Adipocyte (in vitro differentiated cells): ENCODE data around the gene SPSB4.

Experiments used
- DNase-seq: peaks from one replicate; pipeline ENCODE4 v3.0.0-alpha.2; 2015; ENCODE audit warnings: low read depth
- H3K27me3 ChIP-seq: replicated peaks from 2 replicates; pipeline ENCODE4 v1.7.0; 2013; ENCODE audit warnings: mild to moderate bottlenecking, low read length, moderate library complexity; ENCODE audit not compliant: control insufficient read depth, insufficient read depth
- H3K36me3 ChIP-seq: 2 replicates; pipeline ENCODE4 v1.7.0; 2013; ENCODE audit warnings: low read length, mild to moderate bottlenecking, moderate library complexity; ENCODE audit not compliant: control insufficient read depth, insufficient read depth, severe bottlenecking
- H3K4me1 ChIP-seq: 2 replicates; pipeline ENCODE4 v1.7.0; 2013; ENCODE audit warnings: mild to moderate bottlenecking, low read length, moderate library complexity; ENCODE audit not compliant: control insufficient read depth, insufficient read depth
- H3K4me3 ChIP-seq: 2 replicates; pipeline ENCODE4 v1.7.0; 2013; ENCODE audit warnings: mild to moderate bottlenecking, low read length, moderate library complexity
- H3K9ac ChIP-seq: 2 replicates; pipeline ENCODE4 v1.7.0; 2013; ENCODE audit warnings: mild to moderate bottlenecking, low read length, moderate library complexity
- H3K9me3 ChIP-seq: 2 replicates; pipeline ENCODE4 v1.7.0; 2013; ENCODE audit warnings: mild to moderate bottlenecking, low read length, moderate library complexity; ENCODE audit not compliant: control insufficient read depth

Gene SPSB4

DNA sequence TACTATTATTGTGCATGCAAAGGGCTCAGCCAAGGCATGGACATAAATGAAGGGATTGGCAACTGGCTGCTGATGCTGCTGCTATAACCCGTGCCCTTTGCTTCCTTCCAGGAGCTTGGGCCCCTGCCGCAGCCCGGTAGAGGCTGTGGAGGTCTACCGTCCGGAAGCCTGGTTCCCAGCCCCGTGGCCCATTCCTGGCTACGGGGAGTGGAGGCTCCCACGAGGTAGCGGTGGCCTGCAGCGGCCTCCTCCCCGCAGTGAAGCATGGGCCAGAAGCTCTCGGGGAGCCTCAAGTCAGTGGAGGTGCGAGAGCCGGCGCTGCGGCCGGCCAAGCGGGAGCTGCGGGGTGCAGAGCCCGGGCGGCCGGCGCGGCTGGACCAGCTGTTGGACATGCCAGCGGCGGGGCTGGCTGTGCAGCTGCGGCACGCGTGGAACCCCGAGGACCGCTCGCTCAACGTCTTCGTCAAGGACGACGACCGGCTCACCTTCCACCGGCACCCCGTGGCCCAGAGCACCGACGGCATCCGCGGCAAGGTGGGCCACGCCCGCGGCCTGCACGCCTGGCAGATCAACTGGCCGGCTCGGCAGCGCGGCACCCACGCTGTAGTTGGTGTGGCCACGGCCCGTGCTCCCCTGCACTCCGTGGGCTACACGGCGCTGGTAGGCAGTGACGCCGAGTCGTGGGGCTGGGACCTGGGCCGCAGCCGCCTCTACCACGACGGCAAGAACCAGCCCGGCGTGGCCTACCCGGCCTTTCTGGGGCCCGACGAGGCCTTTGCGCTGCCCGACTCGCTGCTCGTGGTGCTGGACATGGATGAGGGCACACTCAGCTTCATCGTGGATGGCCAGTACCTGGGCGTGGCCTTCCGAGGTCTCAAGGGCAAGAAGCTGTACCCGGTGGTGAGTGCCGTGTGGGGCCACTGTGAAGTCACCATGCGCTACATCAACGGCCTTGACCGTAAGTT, 15.0 kb downstream of the SPSB4 start:
- Histone ChIP-seq H3K36me3 (no peaks in the 10 kb centered on the region), H3K4me1 (no peaks in the 10 kb centered on the region), H3K27me3 (peaks cover 29% of the 10 kb centered on the region), H3K9me3 (no peaks in the 10 kb centered on the region), H3K4me3 (no peak overlapping the region), H3K9ac (no peak overlapping the region)
- DNase-seq = no peak

GRCh38 chr3:141067206-141067974, 16.2 kb downstream of the SPSB4 start:
- no peaks in the 10 kb centered on the region for H3K4me1 ChIP-seq
- H3K4me3 ChIP-seq = no peak overlapping the region
- H3K27me3 ChIP-seq = peaks cover 29% of the 10 kb centered on the region
- no peak for DNase-seq
- no peaks in the 10 kb centered on the region for H3K36me3 ChIP-seq
- H3K9me3 ChIP-seq = no peaks in the 10 kb centered on the region
- no peak overlapping the region for H3K9ac ChIP-seq

DNA sequence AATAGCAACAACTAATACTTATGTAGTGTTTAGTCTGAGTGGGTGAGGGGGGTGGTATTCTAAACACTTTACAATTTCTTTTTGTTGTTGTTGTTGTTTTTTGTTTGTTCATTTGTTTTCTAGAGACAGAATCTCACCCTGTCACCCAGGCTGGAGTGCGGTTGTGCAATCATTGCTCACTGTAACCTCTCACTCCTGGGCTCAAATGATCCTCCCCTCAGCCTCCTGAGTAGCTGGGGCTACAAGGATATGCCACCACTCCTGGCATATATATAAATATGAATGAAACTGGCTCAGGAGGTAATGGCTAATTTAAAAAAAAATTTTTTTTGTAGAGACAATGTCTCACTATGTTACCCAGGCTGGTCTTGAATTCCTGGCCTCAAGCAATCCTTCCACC, 19.1 kb downstream of the SPSB4 start:
- no peaks in the 10 kb centered on the region for H3K9me3 ChIP-seq
- no peak overlapping the region for H3K4me3 ChIP-seq
- H3K4me1 ChIP-seq = no peaks in the 10 kb centered on the region
- DNase-seq = no peak
- H3K9ac ChIP-seq = no peak overlapping the region
- H3K36me3 ChIP-seq = no peaks in the 10 kb centered on the region
- H3K27me3 ChIP-seq = peaks cover 17% of the 10 kb centered on the region

DNA sequence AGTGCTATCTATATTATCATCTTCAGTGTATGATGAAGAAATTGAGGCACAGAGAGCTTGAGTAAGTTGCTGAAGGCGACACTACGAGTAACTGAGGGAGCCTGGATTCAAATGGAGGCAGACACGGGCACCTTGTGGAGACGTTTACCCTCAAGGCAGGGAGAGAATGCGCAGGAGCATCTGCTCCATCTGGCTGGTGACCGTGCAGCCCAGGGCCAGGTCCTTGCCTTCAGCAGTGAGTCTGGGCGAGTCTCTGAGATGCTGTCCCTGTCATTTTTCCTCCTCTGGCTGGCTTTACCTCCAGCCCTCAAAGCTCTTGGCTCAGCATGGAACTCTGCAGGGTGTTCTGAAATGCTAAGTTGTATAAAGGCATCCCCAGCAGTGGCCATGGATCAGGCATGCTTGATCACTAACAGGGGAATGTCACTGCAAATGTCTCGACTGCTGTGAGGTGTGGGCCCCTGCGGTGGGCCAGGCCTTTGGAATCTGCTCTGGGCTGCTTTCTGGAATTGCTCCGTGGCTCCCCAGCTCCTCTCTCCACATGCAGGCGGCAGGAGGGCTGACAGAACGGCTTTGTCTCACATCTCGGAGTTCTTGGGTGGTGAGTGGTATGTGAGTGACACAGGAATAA, 19.7 kb downstream of the SPSB4 start:
- H3K9me3 ChIP-seq = no peaks in the 10 kb centered on the region
- H3K27me3 ChIP-seq = peaks cover 12% of the 10 kb centered on the region
- no peaks in the 10 kb centered on the region for H3K4me1 ChIP-seq
- no peaks in the 10 kb centered on the region for H3K36me3 ChIP-seq
- DNase-seq = no peak
- no peak overlapping the region for H3K9ac ChIP-seq
- H3K4me3 ChIP-seq = no peak overlapping the region

DNA sequence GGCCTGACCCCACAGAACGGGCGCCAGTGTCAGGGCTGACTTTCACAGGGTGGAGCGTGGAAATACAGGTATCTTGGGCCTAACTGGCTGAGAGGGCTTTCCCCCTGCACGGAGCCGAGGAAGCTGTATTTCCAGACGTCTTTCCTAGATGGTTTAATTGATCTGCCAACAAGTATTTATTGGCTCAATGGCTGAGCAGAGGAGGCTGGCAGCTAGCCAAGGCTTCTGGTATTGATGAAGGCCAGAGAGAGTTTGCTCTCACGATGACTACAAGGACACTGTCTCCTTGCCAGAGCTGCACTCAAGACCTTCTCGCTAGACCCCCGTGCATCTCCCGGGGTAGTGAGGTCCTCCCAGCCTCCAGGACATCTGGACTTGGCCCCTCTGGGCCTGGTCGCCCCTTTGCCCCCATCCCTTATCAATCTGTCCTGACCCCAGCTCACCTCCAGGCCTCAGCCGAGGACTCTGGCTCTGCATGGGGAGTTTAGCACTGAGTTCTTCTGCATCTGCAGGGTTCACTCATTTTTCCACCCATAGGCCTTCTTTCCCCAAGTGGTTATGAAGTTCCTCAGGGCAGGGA, 20.6 kb downstream of the SPSB4 start:
- H3K4me1 ChIP-seq = no peaks in the 10 kb centered on the region
- no peaks in the 10 kb centered on the region for H3K36me3 ChIP-seq
- DNase-seq = no peak
- no peak overlapping the region for H3K4me3 ChIP-seq
- H3K9ac ChIP-seq = no peak overlapping the region
- no peaks in the 10 kb centered on the region for H3K9me3 ChIP-seq
- peaks cover 12% of the 10 kb centered on the region for H3K27me3 ChIP-seq

DNA sequence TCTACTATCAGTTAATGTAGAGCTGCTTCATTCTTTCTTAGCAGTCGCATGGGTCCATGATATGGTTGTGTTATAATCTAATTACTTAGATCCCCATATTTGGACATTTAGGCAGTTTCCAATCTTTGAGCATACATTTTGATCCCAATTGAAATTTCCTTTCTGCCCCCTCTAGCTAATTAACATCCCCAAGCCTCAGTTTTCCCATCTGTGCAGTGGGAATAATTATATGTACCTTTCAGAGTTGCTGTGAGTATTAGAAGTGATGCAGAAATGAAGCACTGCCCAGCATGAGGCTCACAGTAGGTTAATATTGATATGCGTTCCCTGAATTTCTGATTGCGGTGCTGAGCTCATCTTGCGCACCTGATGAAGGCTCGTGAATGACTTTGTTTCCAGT, 21.8 kb downstream of the SPSB4 start:
- Histone ChIP-seq H3K36me3 (no peaks in the 10 kb centered on the region), H3K9ac (no peak overlapping the region), H3K4me3 (no peak overlapping the region), H3K4me1 (peaks cover 3% of the 10 kb centered on the region), H3K9me3 (no peaks in the 10 kb centered on the region), H3K27me3 (peaks cover 8% of the 10 kb centered on the region)
- no peak for DNase-seq

GRCh38 chr3:141073580-141073979, 22.4 kb downstream of the SPSB4 start:
- H3K9me3 ChIP-seq = no peaks in the 10 kb centered on the region
- H3K4me3 ChIP-seq = no peak overlapping the region
- H3K4me1 ChIP-seq = peaks cover 3% of the 10 kb centered on the region
- no peak overlapping the region for H3K9ac ChIP-seq
- H3K36me3 ChIP-seq = no peaks in the 10 kb centered on the region
- no peak for DNase-seq
- peaks cover 4% of the 10 kb centered on the region for H3K27me3 ChIP-seq

- no peak for DNase-seq
- Histone ChIP-seq H3K4me1 (peaks cover 3% of the 10 kb centered on the region), H3K27me3 (no peaks in the 10 kb centered on the region), H3K9me3 (no peaks in the 10 kb centered on the region), H3K9ac (no peak overlapping the region), H3K36me3 (no peaks in the 10 kb centered on the region), H3K4me3 (no peak overlapping the region)
Observed at GRCh38 chr3:141074529-141074928, 23.4 kb downstream of the SPSB4 start.

DNA sequence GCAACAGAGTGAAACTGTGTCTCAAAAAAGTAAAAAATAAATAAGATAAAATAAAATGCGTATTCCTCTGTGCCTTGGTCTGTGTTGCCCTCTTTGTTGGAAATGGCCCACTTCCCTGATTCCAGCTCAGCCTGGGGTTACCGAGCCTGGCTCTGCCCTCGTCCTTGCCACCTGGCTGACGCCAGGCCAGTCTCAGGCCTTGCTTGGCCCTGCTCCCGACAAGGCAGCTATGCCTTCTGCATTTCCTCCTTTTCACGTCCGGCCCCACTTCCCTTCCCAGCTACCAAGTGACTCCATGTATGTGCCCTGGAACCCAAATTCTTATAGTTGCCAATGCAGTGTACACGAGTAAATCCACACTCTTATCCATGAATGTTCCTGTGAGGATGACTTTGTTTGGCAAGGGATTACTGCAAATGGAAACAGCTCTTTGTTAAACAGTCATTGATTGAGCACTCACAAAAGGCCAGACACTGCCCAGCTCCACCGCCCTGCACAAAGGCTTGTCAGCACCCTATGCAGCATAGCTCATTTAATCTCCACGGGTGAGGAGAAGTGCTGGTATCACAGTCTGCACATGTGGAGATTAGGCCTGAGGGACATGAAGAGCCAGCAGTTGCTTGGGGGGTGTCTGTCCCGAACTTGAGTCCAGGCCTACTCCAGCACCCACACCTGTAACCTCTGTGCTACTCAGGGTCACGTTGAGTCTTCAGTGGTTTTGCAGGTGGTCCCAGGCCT, 25.1 kb downstream of the SPSB4 start:
- no peak for DNase-seq
- Histone ChIP-seq H3K9ac (no peak overlapping the region), H3K36me3 (no peaks in the 10 kb centered on the region), H3K27me3 (no peaks in the 10 kb centered on the region), H3K4me1 (peaks cover 3% of the 10 kb centered on the region), H3K4me3 (peak overlapping the region; percentile 71), H3K9me3 (no peaks in the 10 kb centered on the region)

GRCh38 chr3:141076797-141077571, 25.8 kb downstream of the SPSB4 start:
- Histone ChIP-seq H3K4me1 (peaks cover 3% of the 10 kb centered on the region), H3K9me3 (no peaks in the 10 kb centered on the region), H3K4me3 (peak overlapping the region; percentile 71), H3K9ac (peak overlapping the region; percentile 36), H3K36me3 (no peaks in the 10 kb centered on the region), H3K27me3 (no peaks in the 10 kb centered on the region)
- peak; percentile 45 for DNase-seq
